WTC11 (cell line): ENCODE results near the gene KIAA0753. TPM values are rescaled to one million over a fixed set of nuclear protein-coding genes. Genes with fewer than 3 reads are reported as not detected.

ENCODE experiments used
- ATAC-seq: fragments of 200-7000 bp; cut with Tn5 transposase; 2 replicates; pipeline ENCODE4 v1.10.0; 2021; ENCODE audit warnings: mild to moderate bottlenecking, moderate library complexity
- CTCF ChIA-PET: fragments of 300-600 bp; sonication (Branson Sonifier 250); formaldehyde crosslinking; loops from one replicate; lab custom pipeline; 2021; ENCODE audit warnings: antibody characterized with exemption; lab: Charles Lee
- POLR2A ChIA-PET: fragments of 350-600 bp; sonication (Branson Sonifier 250); formaldehyde crosslinking; loops from one replicate; lab custom pipeline; 2021; ENCODE audit warnings: antibody characterized with exemption; lab: Charles Lee
- DNase-seq: peaks from one replicate; pipeline ENCODE4 v3.0.0; 2021; ENCODE audit warnings: low spot score
- H3K27ac Mint-ChIP-seq: 2 replicates; pipeline ENCODE4 v1.8.0; 2021; ENCODE audit warnings: mixed read lengths
- H3K27me3 Mint-ChIP-seq: 2 replicates; pipeline ENCODE4 v1.8.0; 2021; ENCODE audit warnings: low read depth, mild to moderate bottlenecking, moderate library complexity, mixed read lengths
- H3K36me3 Mint-ChIP-seq: 2 replicates; pipeline ENCODE4 v1.8.0; 2021; ENCODE audit warnings: mixed read lengths
- H3K4me1 Mint-ChIP-seq: 2 replicates; pipeline ENCODE4 v1.8.0; 2022; ENCODE audit warnings: mixed read lengths
- H3K4me3 Mint-ChIP-seq: 2 replicates; pipeline ENCODE4 v1.8.0; 2021; ENCODE audit warnings: mild to moderate bottlenecking, moderate library complexity, mixed read lengths
- H3K9me3 Mint-ChIP-seq: 2 replicates; pipeline ENCODE4 v1.8.0; 2021; ENCODE audit warnings: mixed read lengths
- CBFB ChIP-seq: sonication (generic); formaldehyde crosslinking; IDR thresholded peaks from 2 replicates; pipeline ENCODE4 v1.8.1; 2022; ENCODE audit warnings: mild to moderate bottlenecking, low read depth, missing genetic modification reagents
- CREM ChIP-seq: sonication (generic); formaldehyde crosslinking; IDR thresholded peaks from 2 replicates; pipeline ENCODE4 v1.8.1; 2022; ENCODE audit warnings: mild to moderate bottlenecking, missing genetic modification reagents, moderate library complexity
- MYBL2 ChIP-seq: sonication (generic); formaldehyde crosslinking; IDR thresholded peaks from 2 replicates; pipeline ENCODE4 v1.8.1; 2023; ENCODE audit warnings: mild to moderate bottlenecking, moderate library complexity, missing genetic modification reagents
- NFE2L1 ChIP-seq: sonication (generic); formaldehyde crosslinking; IDR thresholded peaks from 2 replicates; pipeline ENCODE4 v1.8.1; 2023; ENCODE audit warnings: missing genetic modification reagents
- OVOL2 ChIP-seq: fragments of 250-450 bp; sonication (Bioruptor Pico); IDR thresholded peaks from 2 replicates; pipeline ENCODE4 v1.9.0; 2021; ENCODE audit warnings: mild to moderate bottlenecking, borderline replicate concordance
- SMAD4 ChIP-seq: sonication (generic); formaldehyde crosslinking; IDR thresholded peaks from 2 replicates; pipeline ENCODE4 v1.8.0; 2022; ENCODE audit warnings: mild to moderate bottlenecking, missing genetic modification reagents
- SOX15 ChIP-seq: fragments of 250-450 bp; sonication (Bioruptor Pico); IDR thresholded peaks from 2 replicates; pipeline ENCODE4 v1.9.0; 2021; ENCODE audit warnings: mild to moderate bottlenecking
- TEAD1 ChIP-seq: sonication (generic); formaldehyde crosslinking; IDR thresholded peaks from 2 replicates; pipeline ENCODE4 v1.8.0; 2022; ENCODE audit warnings: mild to moderate bottlenecking, missing genetic modification reagents
- ZBTB21 ChIP-seq: sonication (generic); formaldehyde crosslinking; IDR thresholded peaks from 2 replicates; pipeline ENCODE4 v1.8.1; 2023; ENCODE audit warnings: mild to moderate bottlenecking, missing genetic modification reagents, borderline replicate concordance
- ZNF219 ChIP-seq: sonication (generic); formaldehyde crosslinking; IDR thresholded peaks from 2 replicates; pipeline ENCODE4 v1.8.0; 2023; ENCODE audit warnings: missing genetic modification reagents, mild to moderate bottlenecking, borderline replicate concordance
- ZNF263 ChIP-seq: sonication (generic); formaldehyde crosslinking; IDR thresholded peaks from 2 replicates; pipeline ENCODE4 v1.8.1; 2022; ENCODE audit warnings: low read depth, mild to moderate bottlenecking, moderate library complexity, missing genetic modification reagents
- ZNF416 ChIP-seq: fragments of 250-450 bp; sonication (Bioruptor Pico); IDR thresholded peaks from 2 replicates; pipeline ENCODE4 v1.9.0; 2021; ENCODE audit warnings: mild to moderate bottlenecking, inconsistent platforms
- ZNF671 ChIP-seq: fragments of 250-450 bp; sonication (Bioruptor Pico); IDR thresholded peaks from 2 replicates; pipeline ENCODE4 v1.8.0; 2021; ENCODE audit warnings: mild to moderate bottlenecking
- total RNA-seq: library from RNA; stranded (reverse); gene quantifications from 3 replicates; pipeline ENCODE4 v1.2.3, GENCODE V29; 2021
- TF ChIP-seq, protein P1 (sequence below): fragments of 250-450 bp; sonication (Bioruptor Pico); conservative IDR thresholded peaks from 2 replicates; pipeline ENCODE4 v1.9.0; 2021; ENCODE audit warnings: mild to moderate bottlenecking
- TF ChIP-seq, protein P2 (sequence below): fragments of 250-450 bp; sonication (Bioruptor Pico); IDR thresholded peaks from 2 replicates; pipeline ENCODE4 v1.9.0; 2021; ENCODE audit warnings: mild to moderate bottlenecking
- TF ChIP-seq, protein P3 (sequence below): sonication (generic); formaldehyde crosslinking; IDR thresholded peaks from 2 replicates; pipeline ENCODE4 v1.8.0; 2023; ENCODE audit warnings: missing genetic modification reagents
- TF ChIP-seq, protein P4 (sequence below): sonication (generic); formaldehyde crosslinking; IDR thresholded peaks from 2 replicates; pipeline ENCODE4 v1.8.0; 2022; ENCODE audit warnings: mild to moderate bottlenecking, missing genetic modification reagents
- TF ChIP-seq, protein P5 (sequence below): fragments of 250-450 bp; sonication (Bioruptor Pico); IDR thresholded peaks from 2 replicates; pipeline ENCODE4 v1.9.0; 2021; ENCODE audit warnings: moderate library complexity, mild to moderate bottlenecking, inconsistent platforms, borderline replicate concordance
- TF ChIP-seq, protein P6 (sequence below): sonication (generic); formaldehyde crosslinking; IDR thresholded peaks from 2 replicates; pipeline ENCODE4 v1.8.1; 2022; ENCODE audit warnings: mild to moderate bottlenecking, missing genetic modification reagents, moderate library complexity, borderline replicate concordance
- TF ChIP-seq, protein P7 (sequence below): sonication (generic); formaldehyde crosslinking; IDR thresholded peaks from 2 replicates; pipeline ENCODE4 v1.8.0; 2022; ENCODE audit warnings: mild to moderate bottlenecking, missing genetic modification reagents
- TF ChIP-seq, protein P8 (sequence below): sonication (generic); formaldehyde crosslinking; IDR thresholded peaks from 2 replicates; pipeline ENCODE4 v1.8.0; 2022; ENCODE audit warnings: mild to moderate bottlenecking, missing genetic modification reagents
- TF ChIP-seq, protein P9 (sequence below): fragments of 250-450 bp; sonication (Bioruptor Pico); IDR thresholded peaks from 2 replicates; pipeline ENCODE4 v1.8.0; 2021; ENCODE audit warnings: mild to moderate bottlenecking

KIAA0753 gene
- total RNA-seq, 1 experiment from 2014 or later = 22.8 TPM

DNA sequence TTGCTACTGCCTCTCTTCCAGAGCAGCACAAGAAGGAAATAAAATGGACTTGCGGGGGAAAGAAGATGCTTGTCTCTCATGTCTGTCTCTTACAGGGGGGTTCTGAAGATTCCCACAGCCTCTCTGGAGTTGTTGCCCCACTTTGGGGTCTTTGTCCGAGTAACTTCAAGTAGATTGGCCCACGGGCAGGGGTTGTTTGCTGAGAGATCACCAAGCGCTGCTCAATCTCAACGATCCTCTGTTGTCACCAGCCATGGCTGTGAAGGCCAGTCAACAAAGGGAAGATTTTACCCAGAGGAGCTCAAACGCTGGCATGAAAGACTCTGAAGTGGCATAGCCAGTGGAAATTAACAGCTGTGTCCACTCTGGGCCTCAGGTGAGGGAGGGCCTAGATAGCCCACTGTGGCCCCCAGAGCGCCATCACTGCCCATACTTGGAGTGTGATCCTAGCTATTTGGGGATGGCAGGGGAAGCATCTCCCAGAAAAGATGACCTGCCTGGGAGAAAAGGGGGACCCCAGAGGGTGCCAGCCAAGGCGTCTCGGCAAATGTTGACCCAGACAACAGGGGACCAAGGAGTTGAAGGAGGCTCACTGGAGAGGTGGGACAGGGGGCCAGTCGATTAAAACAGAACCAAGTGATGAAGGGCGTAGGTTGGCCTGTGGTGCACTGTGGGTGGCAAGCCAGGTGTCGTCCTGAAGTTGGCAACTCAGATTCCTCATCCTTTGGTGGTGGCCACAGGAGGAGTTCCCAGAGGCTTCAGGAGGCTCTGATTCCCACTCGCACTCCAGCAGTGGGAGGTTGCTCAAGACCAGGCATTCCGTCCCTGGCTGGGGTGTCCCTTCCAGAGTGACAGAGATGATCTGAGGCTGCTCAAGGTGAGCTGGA, 44.6 kb upstream of the KIAA0753 start:
- no peaks in the 10 kb centered on the region for H3K36me3 Mint-ChIP-seq
- ATAC-seq = no peak
- no peak for DNase-seq
- H3K27ac Mint-ChIP-seq = no peak overlapping the region
- CTCF ChIA-PET = interaction anchor here (0.8 to 1.6 kb wide), 3 partner anchors 17 to 159 kb away, joined by 3 to 7 read pairs (median 4); partner anchors contain the start of gene SLC13A5
- H3K4me3 Mint-ChIP-seq = no peak overlapping the region
- no peaks in the 10 kb centered on the region for H3K9me3 Mint-ChIP-seq
- H3K27me3 Mint-ChIP-seq = no peaks in the 10 kb centered on the region; the same call in 1 of the 2 replicates
- POLR2A ChIA-PET = no interaction called here
- TF ChIP-seq, protein P1, sequence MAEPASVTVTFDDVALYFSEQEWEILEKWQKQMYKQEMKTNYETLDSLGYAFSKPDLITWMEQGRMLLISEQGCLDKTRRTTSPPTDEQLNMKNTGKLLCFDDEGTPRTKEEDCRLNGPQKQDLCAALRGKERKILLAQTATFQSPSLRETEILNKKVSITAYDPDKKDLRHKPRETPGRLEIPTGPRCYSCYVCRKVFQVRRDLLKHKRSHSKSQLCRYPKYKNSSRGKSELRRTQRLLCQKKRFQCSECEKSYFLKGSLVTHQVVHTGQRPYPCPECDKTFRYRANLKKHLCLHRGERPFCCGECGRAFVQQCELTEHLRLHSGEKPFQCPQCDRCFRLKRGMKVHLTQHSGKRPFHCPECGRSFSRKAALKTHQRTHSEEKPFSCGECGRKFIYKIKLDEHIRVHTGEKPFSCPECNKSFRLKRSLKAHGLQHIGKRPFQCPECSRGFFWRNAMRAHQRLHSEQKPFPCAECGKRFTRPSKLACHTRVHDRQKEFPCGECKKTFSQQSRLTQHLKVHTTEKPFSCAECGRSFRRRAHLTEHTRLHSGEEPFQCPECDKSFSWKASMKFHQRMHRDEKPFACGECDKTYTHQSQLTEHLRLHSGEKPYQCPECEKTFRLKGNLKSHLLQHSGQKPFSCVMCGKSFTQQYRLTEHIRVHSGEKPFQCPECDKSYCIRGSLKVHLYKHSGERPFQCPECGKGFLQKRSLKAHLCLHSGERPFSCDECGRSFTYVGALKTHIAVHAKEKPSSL = no peak
- TF ChIP-seq, protein P2, sequence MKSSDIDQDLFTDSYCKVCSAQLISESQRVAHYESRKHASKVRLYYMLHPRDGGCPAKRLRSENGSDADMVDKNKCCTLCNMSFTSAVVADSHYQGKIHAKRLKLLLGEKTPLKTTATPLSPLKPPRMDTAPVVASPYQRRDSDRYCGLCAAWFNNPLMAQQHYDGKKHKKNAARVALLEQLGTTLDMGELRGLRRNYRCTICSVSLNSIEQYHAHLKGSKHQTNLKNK = no peak
- TF ChIP-seq CBFB (CRISPR knock-in tag) (no peak), ZNF219 (CRISPR knock-in tag) (no peak), SMAD4 (CRISPR knock-in tag) (no peak), TEAD1 (CRISPR knock-in tag) (no peak), MYBL2 (CRISPR knock-in tag) (no peak)
- TF ChIP-seq, protein P3, sequence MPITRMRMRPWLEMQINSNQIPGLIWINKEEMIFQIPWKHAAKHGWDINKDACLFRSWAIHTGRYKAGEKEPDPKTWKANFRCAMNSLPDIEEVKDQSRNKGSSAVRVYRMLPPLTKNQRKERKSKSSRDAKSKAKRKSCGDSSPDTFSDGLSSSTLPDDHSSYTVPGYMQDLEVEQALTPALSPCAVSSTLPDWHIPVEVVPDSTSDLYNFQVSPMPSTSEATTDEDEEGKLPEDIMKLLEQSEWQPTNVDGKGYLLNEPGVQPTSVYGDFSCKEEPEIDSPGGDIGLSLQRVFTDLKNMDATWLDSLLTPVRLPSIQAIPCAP = no peak
- TF ChIP-seq, protein P4, sequence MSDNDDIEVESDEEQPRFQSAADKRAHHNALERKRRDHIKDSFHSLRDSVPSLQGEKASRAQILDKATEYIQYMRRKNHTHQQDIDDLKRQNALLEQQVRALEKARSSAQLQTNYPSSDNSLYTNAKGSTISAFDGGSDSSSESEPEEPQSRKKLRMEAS (CRISPR knock-in tag) = no peak
- TF ChIP-seq, protein P5, sequence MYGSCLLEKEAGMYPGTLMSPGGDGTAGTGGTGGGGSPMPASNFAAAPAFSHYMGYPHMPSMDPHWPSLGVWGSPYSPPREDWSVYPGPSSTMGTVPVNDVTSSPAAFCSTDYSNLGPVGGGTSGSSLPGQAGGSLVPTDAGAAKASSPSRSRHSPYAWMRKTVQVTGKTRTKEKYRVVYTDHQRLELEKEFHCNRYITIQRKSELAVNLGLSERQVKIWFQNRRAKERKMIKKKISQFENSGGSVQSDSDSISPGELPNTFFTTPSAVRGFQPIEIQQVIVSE (CRISPR knock-in tag) = no peak
- TF ChIP-seq, protein P6, sequence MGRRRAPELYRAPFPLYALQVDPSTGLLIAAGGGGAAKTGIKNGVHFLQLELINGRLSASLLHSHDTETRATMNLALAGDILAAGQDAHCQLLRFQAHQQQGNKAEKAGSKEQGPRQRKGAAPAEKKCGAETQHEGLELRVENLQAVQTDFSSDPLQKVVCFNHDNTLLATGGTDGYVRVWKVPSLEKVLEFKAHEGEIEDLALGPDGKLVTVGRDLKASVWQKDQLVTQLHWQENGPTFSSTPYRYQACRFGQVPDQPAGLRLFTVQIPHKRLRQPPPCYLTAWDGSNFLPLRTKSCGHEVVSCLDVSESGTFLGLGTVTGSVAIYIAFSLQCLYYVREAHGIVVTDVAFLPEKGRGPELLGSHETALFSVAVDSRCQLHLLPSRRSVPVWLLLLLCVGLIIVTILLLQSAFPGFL = no peak
- no peaks in the 10 kb centered on the region for H3K4me1 Mint-ChIP-seq

DNA sequence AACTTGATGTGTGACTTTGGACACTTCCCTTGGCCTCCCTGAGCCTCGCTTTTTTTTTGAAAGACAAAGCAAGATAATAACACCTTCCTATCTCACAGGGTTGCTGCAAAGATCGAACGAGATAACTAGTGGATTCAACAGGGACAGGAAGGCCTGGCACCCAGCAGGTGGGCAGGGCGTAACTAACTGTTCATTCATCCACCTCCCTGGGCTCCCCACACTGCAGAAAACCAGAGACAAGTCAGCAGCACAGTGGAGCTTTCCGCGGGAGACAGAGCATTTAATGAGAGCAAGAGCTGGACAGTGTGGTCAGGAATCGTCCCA, 43.9 kb upstream of the KIAA0753 start:
- H3K27ac Mint-ChIP-seq = no peak overlapping the region
- DNase-seq (no peak), ATAC-seq (no peak)
- no peaks in the 10 kb centered on the region; the same call in 1 of the 2 replicates for H3K27me3 Mint-ChIP-seq
- no peak overlapping the region for H3K4me3 Mint-ChIP-seq
- no peaks in the 10 kb centered on the region for H3K4me1 Mint-ChIP-seq
- no peaks in the 10 kb centered on the region for H3K9me3 Mint-ChIP-seq
- H3K36me3 Mint-ChIP-seq = no peaks in the 10 kb centered on the region
- ChIA-PET CTCF (interaction anchor here (1.5 to 1.6 kb wide), 2 partner anchors 17 to 28 kb away, joined by 4 to 7 read pairs; partner anchors contain the start of gene SLC13A5), POLR2A (no interaction called here)
- TF ChIP-seq, protein P2 = no peak
- TF ChIP-seq OVOL2 (CRISPR knock-in tag) (no peak), ZNF263 (CRISPR knock-in tag) (no peak), CREM (no peak), SOX15 (CRISPR knock-in tag) (no peak), ZBTB21 (CRISPR knock-in tag) (no peak), ZNF416 (CRISPR knock-in tag) (no peak), ZNF671 (no peak), NFE2L1 (CRISPR knock-in tag) (no peak)
- TF ChIP-seq, protein P6 = no peak
- TF ChIP-seq, protein P7, sequence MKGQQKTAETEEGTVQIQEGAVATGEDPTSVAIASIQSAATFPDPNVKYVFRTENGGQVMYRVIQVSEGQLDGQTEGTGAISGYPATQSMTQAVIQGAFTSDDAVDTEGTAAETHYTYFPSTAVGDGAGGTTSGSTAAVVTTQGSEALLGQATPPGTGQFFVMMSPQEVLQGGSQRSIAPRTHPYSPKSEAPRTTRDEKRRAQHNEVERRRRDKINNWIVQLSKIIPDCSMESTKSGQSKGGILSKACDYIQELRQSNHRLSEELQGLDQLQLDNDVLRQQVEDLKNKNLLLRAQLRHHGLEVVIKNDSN = no peak
- TF ChIP-seq, protein P8, sequence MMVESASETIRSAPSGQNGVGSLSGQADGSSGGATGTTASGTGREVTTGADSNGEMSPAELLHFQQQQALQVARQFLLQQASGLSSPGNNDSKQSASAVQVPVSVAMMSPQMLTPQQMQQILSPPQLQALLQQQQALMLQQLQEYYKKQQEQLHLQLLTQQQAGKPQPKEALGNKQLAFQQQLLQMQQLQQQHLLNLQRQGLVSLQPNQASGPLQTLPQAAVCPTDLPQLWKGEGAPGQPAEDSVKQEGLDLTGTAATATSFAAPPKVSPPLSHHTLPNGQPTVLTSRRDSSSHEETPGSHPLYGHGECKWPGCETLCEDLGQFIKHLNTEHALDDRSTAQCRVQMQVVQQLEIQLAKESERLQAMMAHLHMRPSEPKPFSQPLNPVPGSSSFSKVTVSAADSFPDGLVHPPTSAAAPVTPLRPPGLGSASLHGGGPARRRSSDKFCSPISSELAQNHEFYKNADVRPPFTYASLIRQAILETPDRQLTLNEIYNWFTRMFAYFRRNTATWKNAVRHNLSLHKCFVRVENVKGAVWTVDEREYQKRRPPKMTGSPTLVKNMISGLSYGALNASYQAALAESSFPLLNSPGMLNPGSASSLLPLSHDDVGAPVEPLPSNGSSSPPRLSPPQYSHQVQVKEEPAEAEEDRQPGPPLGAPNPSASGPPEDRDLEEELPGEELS (CRISPR knock-in tag) = no peak
- TF ChIP-seq, protein P9, sequence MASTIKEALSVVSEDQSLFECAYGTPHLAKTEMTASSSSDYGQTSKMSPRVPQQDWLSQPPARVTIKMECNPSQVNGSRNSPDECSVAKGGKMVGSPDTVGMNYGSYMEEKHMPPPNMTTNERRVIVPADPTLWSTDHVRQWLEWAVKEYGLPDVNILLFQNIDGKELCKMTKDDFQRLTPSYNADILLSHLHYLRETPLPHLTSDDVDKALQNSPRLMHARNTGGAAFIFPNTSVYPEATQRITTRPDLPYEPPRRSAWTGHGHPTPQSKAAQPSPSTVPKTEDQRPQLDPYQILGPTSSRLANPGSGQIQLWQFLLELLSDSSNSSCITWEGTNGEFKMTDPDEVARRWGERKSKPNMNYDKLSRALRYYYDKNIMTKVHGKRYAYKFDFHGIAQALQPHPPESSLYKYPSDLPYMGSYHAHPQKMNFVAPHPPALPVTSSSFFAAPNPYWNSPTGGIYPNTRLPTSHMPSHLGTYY (CRISPR knock-in tag) = no peak
